ENCODE data around the gene TBC1D5. TPM values are rescaled to one million over a fixed set of nuclear protein-coding genes. Genes with fewer than 3 reads are reported as not detected.

Gene TBC1D5
- total and polyA plus RNA-seq, 2 of the 8 experiments (the other 6 are each of a cell fraction or from before 2014, with no cell fraction given): 11.0 to 22.9 TPM

DNA sequence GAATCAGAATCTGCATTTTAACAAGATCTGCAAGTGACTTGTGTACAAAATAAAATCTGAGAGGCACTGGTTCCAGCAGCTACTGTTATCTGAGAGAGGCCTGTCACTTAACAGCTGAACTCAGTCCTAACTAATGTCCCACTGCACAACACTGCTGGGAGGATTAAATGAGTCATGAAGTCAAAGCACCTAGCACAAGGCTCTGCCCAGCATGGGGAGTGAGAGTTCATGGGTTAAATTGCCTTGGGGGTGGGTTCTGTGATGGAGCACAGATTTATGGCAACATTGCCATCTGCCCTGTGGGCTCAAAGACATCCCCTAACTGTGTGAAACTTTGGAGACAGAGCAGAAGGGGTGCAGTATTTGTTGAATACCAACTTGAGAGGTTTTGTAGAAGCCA lies 606.7 kb downstream of the TBC1D5 start:
- H3K9me3 ChIP-seq (ENCODE audit: insufficient read depth in 2 of 2, low read depth in 1 of 2, low read length in 1 of 2): 0 out of 4 replicates have a peak, but pooled peaks cover 0 to 4% of the 10 kb centered on the region in 2 experiments
- no peaks in the 10 kb centered on the region for H3K23me2 ChIP-seq (ENCODE audit: low read depth, low read length)
- no peak overlapping the region for H3K18ac ChIP-seq (ENCODE audit: extremely low read depth, low read length)
- H2BK120ac ChIP-seq (replicated peaks; ENCODE audit: low read depth, low read length): no peak overlapping the region
- peaks cover 0 to 3% (median 0%) of the 10 kb centered on the region in 4 experiments; a peak in 3 of 7 replicates for H3K4me1 ChIP-seq (replicated peaks in 1 of 4; ENCODE audit: control insufficient read depth in 3 of 4, insufficient read depth in 4 of 4, low read length in 3 of 4)
- no peak overlapping the region for H3K27ac ChIP-seq (ENCODE audit: low read depth, low read length)
- H3K79me1 ChIP-seq (ENCODE audit: low read depth, low read length): no peaks in the 10 kb centered on the region; the same call in 1 of the 2 replicates
- H2BK20ac ChIP-seq (ENCODE audit: low read length): no peak overlapping the region
- no peak overlapping the region for H4K5ac ChIP-seq (ENCODE audit: insufficient read length, low read depth, low read length)
- no peak overlapping the region for H3K56ac ChIP-seq (replicated peaks; ENCODE audit: insufficient read length, low read depth, low read length)
- no peak overlapping the region for H2AK5ac ChIP-seq (ENCODE audit: low read depth, low read length)
- H4K20me1 ChIP-seq (replicated peaks in 1 of 2; ENCODE audit: control insufficient read depth in 1 of 2, insufficient read depth in 2 of 2, low read length in 2 of 2): no peaks in the 10 kb centered on the region
- no peak overlapping the region for H2BK15ac ChIP-seq (ENCODE audit: low read length)
- FAIRE-seq: no peak
- no peak for TF ChIP-seq CHD2 (IDR thresholded peaks at IDR 0.05; ENCODE audit: low read length)
- TF ChIP-seq EGR1 (IDR thresholded peaks at IDR 0.05; ENCODE audit: borderline replicate concordance, low read depth, low read length): no peak
- TF ChIP-seq POLR2AphosphoS5 (IDR thresholded peaks at IDR 0.05; ENCODE audit: low read depth, low read length): no peak
- TF ChIP-seq, protein P1, sequence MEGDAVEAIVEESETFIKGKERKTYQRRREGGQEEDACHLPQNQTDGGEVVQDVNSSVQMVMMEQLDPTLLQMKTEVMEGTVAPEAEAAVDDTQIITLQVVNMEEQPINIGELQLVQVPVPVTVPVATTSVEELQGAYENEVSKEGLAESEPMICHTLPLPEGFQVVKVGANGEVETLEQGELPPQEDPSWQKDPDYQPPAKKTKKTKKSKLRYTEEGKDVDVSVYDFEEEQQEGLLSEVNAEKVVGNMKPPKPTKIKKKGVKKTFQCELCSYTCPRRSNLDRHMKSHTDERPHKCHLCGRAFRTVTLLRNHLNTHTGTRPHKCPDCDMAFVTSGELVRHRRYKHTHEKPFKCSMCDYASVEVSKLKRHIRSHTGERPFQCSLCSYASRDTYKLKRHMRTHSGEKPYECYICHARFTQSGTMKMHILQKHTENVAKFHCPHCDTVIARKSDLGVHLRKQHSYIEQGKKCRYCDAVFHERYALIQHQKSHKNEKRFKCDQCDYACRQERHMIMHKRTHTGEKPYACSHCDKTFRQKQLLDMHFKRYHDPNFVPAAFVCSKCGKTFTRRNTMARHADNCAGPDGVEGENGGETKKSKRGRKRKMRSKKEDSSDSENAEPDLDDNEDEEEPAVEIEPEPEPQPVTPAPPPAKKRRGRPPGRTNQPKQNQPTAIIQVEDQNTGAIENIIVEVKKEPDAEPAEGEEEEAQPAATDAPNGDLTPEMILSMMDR (IDR thresholded peaks at IDR 0.05; ENCODE audit: control extremely low read depth in 1 of 3, insufficient read depth in 1 of 3, low read depth in 1 of 3, low read length in 3 of 3): no peak
- TF ChIP-seq, protein P2, sequence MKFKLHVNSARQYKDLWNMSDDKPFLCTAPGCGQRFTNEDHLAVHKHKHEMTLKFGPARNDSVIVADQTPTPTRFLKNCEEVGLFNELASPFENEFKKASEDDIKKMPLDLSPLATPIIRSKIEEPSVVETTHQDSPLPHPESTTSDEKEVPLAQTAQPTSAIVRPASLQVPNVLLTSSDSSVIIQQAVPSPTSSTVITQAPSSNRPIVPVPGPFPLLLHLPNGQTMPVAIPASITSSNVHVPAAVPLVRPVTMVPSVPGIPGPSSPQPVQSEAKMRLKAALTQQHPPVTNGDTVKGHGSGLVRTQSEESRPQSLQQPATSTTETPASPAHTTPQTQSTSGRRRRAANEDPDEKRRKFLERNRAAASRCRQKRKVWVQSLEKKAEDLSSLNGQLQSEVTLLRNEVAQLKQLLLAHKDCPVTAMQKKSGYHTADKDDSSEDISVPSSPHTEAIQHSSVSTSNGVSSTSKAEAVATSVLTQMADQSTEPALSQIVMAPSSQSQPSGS (IDR thresholded peaks at IDR 0.05; ENCODE audit: low read length): no peak
- TF ChIP-seq CTBP2 (IDR thresholded peaks at IDR 0.05; ENCODE audit: borderline replicate concordance, insufficient read depth, insufficient read length, low read length): no peak
- no peak for TF ChIP-seq SUZ12 (IDR thresholded peaks at IDR 0.05; ENCODE audit: low read length)
- no peak for TF ChIP-seq SIN3A (conservative IDR thresholded peaks at IDR 0.05 in 1 of 2, IDR thresholded peaks at IDR 0.05 in 1 of 2; ENCODE audit: low read depth in 1 of 2, low read length in 2 of 2)
- H3K79me2 ChIP-seq (ENCODE audit: control insufficient read depth in 1 of 2, insufficient read depth in 2 of 2, low read length in 2 of 2): no peaks in the 10 kb centered on the region
- no peaks in the 10 kb centered on the region for H3K36me3 ChIP-seq (ENCODE audit: control insufficient read depth in 2 of 4, insufficient read depth in 4 of 4, low read length in 3 of 4)
- ChIA-PET CTCF (ENCODE audit: partially characterized antibody) (interaction anchor here (0.5 to 1.0 kb wide), 3 partner anchors 13 to 820 kb away, joined by 3 to 5 read pairs (median 3); no protein-coding TSS in a partner anchor), POLR2A (ENCODE audit: partially characterized antibody) (no interaction called here)
- no peak overlapping the region for H4K8ac ChIP-seq (ENCODE audit: extremely low read depth, insufficient read depth, low read length)
- H3K4me2 ChIP-seq (ENCODE audit: insufficient read depth in 1 of 2, low read depth in 2 of 2, low read length in 2 of 2): no peak overlapping the region
- no peak overlapping the region for H3K9ac ChIP-seq (replicated peaks in 1 of 4; ENCODE audit: extremely low read depth in 1 of 4, low read depth in 3 of 4, low read length in 3 of 4)
- no peak overlapping the region for H2AFZ ChIP-seq (ENCODE audit: low read length)
- no peak overlapping the region for H2BK5ac ChIP-seq (ENCODE audit: low read depth, low read length)
- no peak overlapping the region for H3K4me3 ChIP-seq (ENCODE audit: extremely low read depth in 1 of 4, insufficient read depth in 2 of 4, low read depth in 3 of 4, low read length in 4 of 4)
- H2BK12ac ChIP-seq (ENCODE audit: low read depth, low read length): no peak overlapping the region
- no peak for DNase-seq (ENCODE audit: low read depth in 1 of 2, low spot score in 2 of 2)
- no peak overlapping the region for H3K23ac ChIP-seq (ENCODE audit: insufficient read length)
- no peak overlapping the region for H4K91ac ChIP-seq (replicated peaks; ENCODE audit: insufficient read length, low read length)
- H3K14ac ChIP-seq (ENCODE audit: insufficient read length): no peak overlapping the region
- no peak overlapping the region for H3K4ac ChIP-seq (replicated peaks; ENCODE audit: insufficient read length, low read depth, low read length)
- no peaks in the 10 kb centered on the region for H3K27me3 ChIP-seq (replicated peaks in 1 of 4; ENCODE audit: control insufficient read depth in 3 of 4, extremely low read depth in 1 of 4, insufficient read depth in 3 of 4, low read length in 3 of 4)
